22Rv1 (cell line): ENCODE data around the gene MORN1.

ENCODE experiments used
- ZFX ChIP-seq: fragments of 450-650 bp; IDR thresholded peaks from 2 replicates; pipeline ENCODE4 v1.6.1; 2017; ENCODE audit warnings: antibody characterized with exemption, borderline replicate concordance
- TF ChIP-seq, protein P1 (sequence below): fragments of 450-650 bp; IDR thresholded peaks from 2 replicates; pipeline ENCODE4 v1.5.1; 2017; ENCODE audit warnings: mild to moderate bottlenecking

DNA sequence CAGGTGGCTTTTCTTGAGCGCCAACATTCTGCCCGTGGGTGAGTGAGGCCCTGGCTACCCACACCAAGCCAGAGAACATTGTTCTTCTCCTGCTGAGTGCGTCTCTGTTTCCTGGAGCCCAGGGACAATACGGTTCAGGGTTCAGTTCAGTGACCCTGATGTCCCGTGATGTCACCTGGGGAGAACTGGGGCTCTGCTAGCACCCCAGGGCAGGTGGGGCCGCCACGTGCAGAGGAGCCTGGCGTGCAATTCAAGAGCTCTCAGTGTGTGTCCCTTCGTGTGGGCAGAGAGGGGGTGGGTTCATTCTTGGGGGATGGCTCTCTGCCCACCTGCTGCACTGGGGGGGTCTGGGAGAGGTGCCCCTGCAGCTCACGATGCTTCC, 39.2 kb upstream of the MORN1 start:
- TF ChIP-seq, protein P1, sequence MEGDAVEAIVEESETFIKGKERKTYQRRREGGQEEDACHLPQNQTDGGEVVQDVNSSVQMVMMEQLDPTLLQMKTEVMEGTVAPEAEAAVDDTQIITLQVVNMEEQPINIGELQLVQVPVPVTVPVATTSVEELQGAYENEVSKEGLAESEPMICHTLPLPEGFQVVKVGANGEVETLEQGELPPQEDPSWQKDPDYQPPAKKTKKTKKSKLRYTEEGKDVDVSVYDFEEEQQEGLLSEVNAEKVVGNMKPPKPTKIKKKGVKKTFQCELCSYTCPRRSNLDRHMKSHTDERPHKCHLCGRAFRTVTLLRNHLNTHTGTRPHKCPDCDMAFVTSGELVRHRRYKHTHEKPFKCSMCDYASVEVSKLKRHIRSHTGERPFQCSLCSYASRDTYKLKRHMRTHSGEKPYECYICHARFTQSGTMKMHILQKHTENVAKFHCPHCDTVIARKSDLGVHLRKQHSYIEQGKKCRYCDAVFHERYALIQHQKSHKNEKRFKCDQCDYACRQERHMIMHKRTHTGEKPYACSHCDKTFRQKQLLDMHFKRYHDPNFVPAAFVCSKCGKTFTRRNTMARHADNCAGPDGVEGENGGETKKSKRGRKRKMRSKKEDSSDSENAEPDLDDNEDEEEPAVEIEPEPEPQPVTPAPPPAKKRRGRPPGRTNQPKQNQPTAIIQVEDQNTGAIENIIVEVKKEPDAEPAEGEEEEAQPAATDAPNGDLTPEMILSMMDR = no peak
- TF ChIP-seq ZFX = no peak
